Endothelial cell of umbilical vein (primary cell): ENCODE measurements around the gene RNF175. TPM values are rescaled to one million over a fixed set of nuclear protein-coding genes. Genes with fewer than 3 reads are reported as not detected.

Experiments used
- BruUV-seq: library from RNA; stranded (reverse); fragments of 400-500 nt; replicated peaks from 2 replicates; lab custom pipeline; 2021; lab: Mats Ljungman, UMichigan
- CTCF ChIA-PET: fragments of 300-600, 350-600 bp; sonication (Branson Sonifier 250); formaldehyde crosslinking; loops from one replicate; lab custom pipeline; 2021; ENCODE audit warnings: antibody characterized with exemption, inconsistent platforms; lab: Charles Lee
- POLR2A ChIA-PET: fragments of 300-600, 350-600 bp; sonication (Branson Sonifier 250); formaldehyde crosslinking; loops from one replicate; lab custom pipeline; 2021; ENCODE audit warnings: antibody characterized with exemption, inconsistent platforms; lab: Charles Lee
- DNase-seq: peaks from one replicate; pipeline ENCODE4 v3.0.0-alpha.2; 2011; ENCODE audit warnings: low read depth, low spot score
- FAIRE-seq: peaks from 2 replicates; lab custom pipeline; 2011; peaks lifted over from hg19 to GRCh38; lab: Jason Lieb, UNC
- H2AFZ ChIP-seq: 2 replicates; pipeline ENCODE4 v1.6.0; 2012; ENCODE audit warnings: low read depth, low read length, control low read depth, inconsistent platforms
- H3K27ac ChIP-seq: 2 replicates; pipeline ENCODE4 v1.5.1; 2011; ENCODE audit warnings: low read depth, mild to moderate bottlenecking, control low read depth, low read length, moderate library complexity; ENCODE audit not compliant: insufficient read depth
- H3K27me3 ChIP-seq, 2 experiments: 2 replicates each; pipeline versions ENCODE4 v1.6.0 to v1.6.1; 2011; ENCODE audit warnings: low read length in 2 of 2, mixed read lengths in 1 of 2; ENCODE audit not compliant: control insufficient read depth in 2 of 2, insufficient read depth in 2 of 2
- H3K36me3 ChIP-seq, 2 experiments: 2 replicates in 1 of 2; 3 replicates in 1 of 2; pipeline ENCODE4 v1.5.1; 2011; ENCODE audit warnings: low read length in 2 of 2, mild to moderate bottlenecking in 1 of 2, moderate library complexity in 1 of 2; ENCODE audit not compliant: control insufficient read depth in 2 of 2, insufficient read depth in 2 of 2; ENCODE audit errors: extremely low read depth in 1 of 2
- H3K4me1 ChIP-seq: 3 replicates; pipeline ENCODE4 v1.5.1; 2011; ENCODE audit warnings: mild to moderate bottlenecking, low read length; ENCODE audit not compliant: control insufficient read depth, insufficient read depth; ENCODE audit errors: extremely low read depth
- H3K4me2 ChIP-seq: 2 replicates; pipeline ENCODE4 v1.6.1; 2011; ENCODE audit warnings: low read length, control low read depth, mixed read lengths; ENCODE audit not compliant: insufficient read depth
- H3K4me3 ChIP-seq, 3 experiments: fragments of 200-600 bp in 1 of 3; sonication (generic), shearing (Covaris generic) in 1 of 3; replicated peaks in 1 of 3; 2 replicates each; pipeline ENCODE4 v1.5.1; 2011 to 2016; ENCODE audit warnings: control low read depth in 3 of 3, low read length in 3 of 3, mild to moderate bottlenecking in 2 of 3, inconsistent platforms in 1 of 3, low read depth in 1 of 3, moderate library complexity in 1 of 3; ENCODE audit not compliant: insufficient read depth in 1 of 3
- H3K79me2 ChIP-seq: 2 replicates; pipeline ENCODE4 v1.6.0; 2012; ENCODE audit warnings: low read length, inconsistent platforms; ENCODE audit not compliant: control insufficient read depth, insufficient read depth
- H3K9ac ChIP-seq: replicated peaks from 2 replicates; pipeline ENCODE3; 2011; ENCODE audit warnings: low read length, control low read depth; ENCODE audit not compliant: insufficient read depth; ENCODE audit errors: extremely low read depth
- H3K9me1 ChIP-seq: replicated peaks from 3 replicates; pipeline ENCODE4 v1.6.0; 2011; ENCODE audit warnings: mild to moderate bottlenecking, low read length; ENCODE audit not compliant: control insufficient read depth, insufficient read depth; ENCODE audit errors: extremely low read depth
- H3K9me3 ChIP-seq: replicated peaks from 2 replicates; pipeline ENCODE4 v1.5.1; 2012; ENCODE audit warnings: low read length, inconsistent platforms; ENCODE audit not compliant: control insufficient read depth, insufficient read depth
- H4K20me1 ChIP-seq: replicated peaks from 2 replicates; pipeline ENCODE3; 2011; ENCODE audit warnings: mild to moderate bottlenecking, low read length; ENCODE audit not compliant: control insufficient read depth, insufficient read depth; ENCODE audit errors: extremely low read depth
- CTCF ChIP-seq, 2 donors: IDR thresholded peaks; 1 replicate in 1 of 2; 2 replicates in 1 of 2; pipeline ENCODE4 v1.5.1; 2011; ENCODE audit warnings: low read length in 2 of 2, mild to moderate bottlenecking in 2 of 2, moderate library complexity in 2 of 2, control low read depth in 1 of 2, inconsistent platforms in 1 of 2, low read depth in 1 of 2; ENCODE audit not compliant: insufficient read depth in 1 of 2; ENCODE audit errors: extremely low read depth in 1 of 2
- EZH2 ChIP-seq: IDR thresholded peaks from 2 replicates; pipeline ENCODE4 v1.6.1; 2012; ENCODE audit warnings: borderline replicate concordance, low read depth, mild to moderate bottlenecking, moderate library complexity, low read length, inconsistent platforms; ENCODE audit not compliant: severe bottlenecking
- FOS ChIP-seq: IDR thresholded peaks from 2 replicates; pipeline ENCODE4 v1.6.1; 2011; ENCODE audit warnings: mild to moderate bottlenecking, low read length, moderate library complexity, borderline replicate concordance; ENCODE audit not compliant: insufficient read depth
- GATA2 ChIP-seq: IDR thresholded peaks from 2 replicates; pipeline ENCODE4 v1.7.0; 2011; ENCODE audit warnings: low read depth, mild to moderate bottlenecking, moderate library complexity, mixed read lengths, low read length; ENCODE audit not compliant: insufficient read length, insufficient read depth
- JUN ChIP-seq: IDR thresholded peaks from 2 replicates; pipeline ENCODE4 v1.6.1; 2011; ENCODE audit warnings: borderline replicate concordance, low read depth; ENCODE audit not compliant: insufficient read length, insufficient read depth
- MAX ChIP-seq: IDR thresholded peaks from 2 replicates; pipeline ENCODE4 v1.6.1; 2011; ENCODE audit not compliant: insufficient read depth, insufficient read length
- MYC ChIP-seq: IDR thresholded peaks from one replicate; pipeline ENCODE4 v1.6.1; 2011; ENCODE audit warnings: mild to moderate bottlenecking, low read depth, low read length
- POLR2A ChIP-seq: IDR thresholded peaks from 2 replicates; pipeline ENCODE4 v1.6.1; 2012; ENCODE audit warnings: low read depth, mild to moderate bottlenecking, control low read depth, low read length
- POLR2AphosphoS5 ChIP-seq: IDR thresholded peaks from 2 replicates; pipeline ENCODE4 v1.6.1; 2012; ENCODE audit warnings: low read depth, mild to moderate bottlenecking, control low read depth, low read length, moderate library complexity; ENCODE audit not compliant: insufficient read depth
- dilution Hi-C: fragments of 300-500 bp; cut with MboI; formaldehyde crosslinking; loops from one replicate; pipeline ENCODE4 v1.15.0; 2019; ENCODE audit warnings: low sequenced_read_pairs; ENCODE audit not compliant: extremely low pct_ligation_motif_present
- intact Hi-C: fragments of 100-400 bp; cut with micrococcal nuclease; formaldehyde crosslinking; loops from one replicate; pipeline ENCODE4 v1.10.0; 2022
- polyA plus RNA-seq, 4 experiments: library from polyadenylated mRNA; depleted of rRNA in 3 of 4; stranded (reverse) in 3 of 4; unstranded in 1 of 4; fragments of >200 nt; gene quantifications; 2 replicates each; pipeline versions ENCODE4 v1.2.1 to v1.2.3, GENCODE V29; 2011 to 2012; ENCODE audit warnings: missing spikeins in 1 of 4
- total RNA-seq: library from RNA; stranded (reverse); gene quantifications from 2 replicates; pipeline ENCODE4 v1.2.3, GENCODE V29; 2021

The RNF175 gene
- total and polyA plus RNA-seq, 2 donors (not counting 3 experiments of a cell fraction or from before 2014, with no cell fraction given), result not detected

- H2AFZ ChIP-seq, result no peak overlapping the region
- CTCF ChIA-PET, result interaction anchor here (1.3 kb wide), 1 partner anchor 28 kb away, joined by 4 read pairs; no protein-coding TSS in a partner anchor
Measured at GRCh38 chr4:153722036-153722435, 37.8 kb downstream of the RNF175 start.

More at GRCh38 chr4:153722036-153722435, 37.8 kb downstream of the RNF175 start:
- dilution Hi-C loops, result no loop called here
- FAIRE-seq (no peak), DNase-seq (no peak)
- peaks cover 0 to 3% of the 10 kb centered on the region in 2 experiments for H3K27me3 ChIP-seq
- H3K79me2 ChIP-seq, result no peaks in the 10 kb centered on the region
- no TSS peak for BruUV-seq
- H3K9me3 ChIP-seq, result no peaks in the 10 kb centered on the region
- no peak overlapping the region for H3K27ac ChIP-seq
- H3K4me2 ChIP-seq, result no peak overlapping the region
- H3K36me3 ChIP-seq, result no peaks in the 10 kb centered on the region
- no peak for TF ChIP-seq CTCF (IDR thresholded peaks at IDR 0.05; ENCODE audit: extremely low read depth in 1 of 2, insufficient read depth in 1 of 2, low read depth in 1 of 2, low read length in 2 of 2)
- TF ChIP-seq EZH2, result no peak
- no peak for TF ChIP-seq GATA2
- no peak for TF ChIP-seq MAX
- no peak for TF ChIP-seq FOS
- no peak for TF ChIP-seq POLR2A
- TF ChIP-seq POLR2AphosphoS5, result no peak
- no peak for TF ChIP-seq JUN
- TF ChIP-seq MYC, result no peak
- H4K20me1 ChIP-seq, result no peaks in the 10 kb centered on the region
- H3K9ac ChIP-seq, result no peak overlapping the region
- no peaks in the 10 kb centered on the region for H3K9me1 ChIP-seq
- POLR2A ChIA-PET, result no interaction called here
- H3K4me3 ChIP-seq, result no peak overlapping the region
- intact Hi-C loops, result no loop called here
- H3K4me1 ChIP-seq, result no peaks in the 10 kb centered on the region
